ENCODE results near the gene MKX.

- TF ChIP-seq CTCF (conservative IDR thresholded peaks at IDR 0.05; ENCODE audit: low read length): no peak
- no peak for TF ChIP-seq EZH2phosphoT487 (IDR thresholded peaks at IDR 0.05; ENCODE audit: borderline replicate concordance)
Measured at GRCh38 chr10:27646604-27647175, 98.9 kb downstream of the MKX start.
